Caco-2 (cell line): ENCODE data around the gene MLYCD. TPM values are rescaled to one million over a fixed set of nuclear protein-coding genes. Genes with fewer than 3 reads are reported as not detected.
"Not testable (repeated sequence)": the region's sequence is repeated elsewhere in the genome, so short reads cannot be mapped to it uniquely, and the experiment has no call there.

Experiments used
- BruUV-seq: library from RNA; stranded (reverse); fragments of 400-500 nt; replicated peaks from 2 replicates; lab custom pipeline; 2021; lab: Mats Ljungman, UMichigan
- CTCF ChIA-PET: fragments of 300-600 bp; sonication (Branson Sonifier 250); formaldehyde crosslinking; loops from one replicate; lab custom pipeline; 2022; ENCODE audit warnings: antibody characterized with exemption; lab: Charles Lee
- POLR2A ChIA-PET: fragments of 300-600 bp; sonication (Branson Sonifier 250); formaldehyde crosslinking; loops from one replicate; lab custom pipeline; 2022; ENCODE audit warnings: antibody characterized with exemption; lab: Charles Lee
- DNase-seq, 2 experiments: peaks; one replicate each; pipeline versions ENCODE4 v3.0.0 to v3.0.0-alpha.2; 2020 to 2022
- H3K27me3 ChIP-seq: replicated peaks from 2 replicates; pipeline ENCODE4 v1.6.0; 2011; ENCODE audit warnings: low read length; ENCODE audit not compliant: control insufficient read depth, insufficient read depth
- H3K36me3 ChIP-seq: 2 replicates; pipeline ENCODE4 v1.5.1; 2011; ENCODE audit warnings: low read length; ENCODE audit not compliant: control insufficient read depth, insufficient read depth
- H3K4me1 ChIP-seq: fragments of 250-450 bp; sonication (Bioruptor Pico); 2 replicates; pipeline ENCODE4 v1.5.1; 2020; ENCODE audit warnings: mild to moderate bottlenecking
- H3K4me3 ChIP-seq: 2 replicates; pipeline ENCODE4 v1.5.1; 2011; ENCODE audit warnings: low read depth, mild to moderate bottlenecking, control low read depth, low read length
- H3K9me3 ChIP-seq: fragments of 250-450 bp; sonication (Bioruptor Pico); 2 replicates; pipeline ENCODE4 v1.5.1; 2020; ENCODE audit warnings: mild to moderate bottlenecking, moderate library complexity
- H3K27ac Mint-ChIP-seq: one replicate; pipeline ENCODE4 v1.8.0; 2022; ENCODE audit warnings: mixed read lengths; ENCODE audit not compliant: unreplicated experiment
- H3K27me3 Mint-ChIP-seq: one replicate; pipeline ENCODE4 v1.8.0; 2022; ENCODE audit warnings: mixed read lengths; ENCODE audit not compliant: insufficient read depth, unreplicated experiment
- H3K36me3 Mint-ChIP-seq: one replicate; pipeline ENCODE4 v1.8.0; 2022; ENCODE audit warnings: mild to moderate bottlenecking, mixed read lengths; ENCODE audit not compliant: insufficient read depth, unreplicated experiment
- H3K4me1 Mint-ChIP-seq: one replicate; pipeline ENCODE4 v1.8.0; 2022; ENCODE audit warnings: low read depth, mixed read lengths; ENCODE audit not compliant: unreplicated experiment
- H3K4me3 Mint-ChIP-seq: one replicate; pipeline ENCODE4 v1.8.0; 2022; ENCODE audit warnings: mild to moderate bottlenecking, moderate library complexity, mixed read lengths; ENCODE audit not compliant: unreplicated experiment
- H3K9me3 Mint-ChIP-seq: one replicate; pipeline ENCODE4 v1.8.0; 2022; ENCODE audit warnings: mixed read lengths; ENCODE audit not compliant: unreplicated experiment
- intact Hi-C: fragments of 100-400 bp; cut with micrococcal nuclease; formaldehyde crosslinking; loops from one replicate; pipeline ENCODE4 v1.10.0; 2022; ENCODE audit not compliant: unreplicated experiment
- total RNA-seq: library from RNA; stranded (reverse); gene quantifications from 2 replicates; pipeline ENCODE4 v1.2.3, GENCODE V29; 2022
- TF ChIP-seq, protein P1 (sequence below), 2 experiments: fragments of 200-600 bp in 1 of 2; IDR thresholded peaks; 1 replicate in 1 of 2; 2 replicates in 1 of 2; pipeline versions ENCODE4 v1.5.1 to v1.8.0; 2011 to 2022; ENCODE audit warnings: antibody characterized with exemption in 1 of 2, control low read depth in 1 of 2, inconsistent platforms in 1 of 2, low read depth in 1 of 2, low read length in 1 of 2, mild to moderate bottlenecking in 1 of 2, moderate library complexity in 1 of 2; ENCODE audit not compliant: insufficient read depth in 1 of 2, severe bottlenecking in 1 of 2, unreplicated experiment in 1 of 2

The MLYCD gene
- total RNA-seq, 1 experiment from 2014 or later: 8.7 TPM

DNA sequence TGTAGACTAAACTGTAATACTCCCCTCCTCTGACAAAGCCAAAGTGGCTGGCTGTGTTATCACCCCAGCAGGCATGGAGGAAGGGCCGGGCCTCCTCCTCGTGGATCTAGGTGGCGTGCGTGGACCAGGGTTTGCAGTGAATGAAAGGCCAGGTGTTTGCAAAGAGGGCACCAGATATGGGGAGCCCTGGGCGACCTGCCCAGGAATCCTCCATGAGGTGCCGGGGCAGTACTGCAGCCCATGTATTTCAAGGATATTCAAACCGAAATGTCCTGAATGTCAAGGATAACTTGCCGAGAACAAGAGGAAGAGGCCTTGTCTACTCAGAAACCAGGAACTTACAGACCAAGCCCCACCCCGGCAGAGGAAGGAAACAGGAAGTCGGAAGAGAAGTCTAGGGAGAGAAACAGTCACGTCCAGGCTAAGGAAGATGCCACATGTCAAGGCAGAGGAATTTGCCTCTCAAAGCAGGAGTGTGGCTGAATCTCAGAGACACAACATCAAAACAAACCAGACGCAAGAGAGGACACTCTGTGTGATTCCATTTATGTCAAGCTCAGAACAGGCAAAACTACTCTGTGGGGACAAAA lies 40.4 kb downstream of the MLYCD start:
- Mint-ChIP-seq H3K9me3 (no peaks in the 10 kb centered on the region), H3K27me3 (no peaks in the 10 kb centered on the region), H3K4me3 (no peak overlapping the region), H3K27ac (no peak overlapping the region), H3K4me1 (peaks cover 13% of the 10 kb centered on the region), H3K36me3 (peaks cover 15% of the 10 kb centered on the region)
- Histone ChIP-seq H3K36me3 (no peaks in the 10 kb centered on the region), H3K4me1 (peaks cover 26% of the 10 kb centered on the region), H3K4me3 (no peak overlapping the region), H3K27me3 (no peaks in the 10 kb centered on the region), H3K9me3 (no peaks in the 10 kb centered on the region)
- ChIA-PET POLR2A (no interaction called here), CTCF (no interaction called here)
- TF ChIP-seq, protein P1, sequence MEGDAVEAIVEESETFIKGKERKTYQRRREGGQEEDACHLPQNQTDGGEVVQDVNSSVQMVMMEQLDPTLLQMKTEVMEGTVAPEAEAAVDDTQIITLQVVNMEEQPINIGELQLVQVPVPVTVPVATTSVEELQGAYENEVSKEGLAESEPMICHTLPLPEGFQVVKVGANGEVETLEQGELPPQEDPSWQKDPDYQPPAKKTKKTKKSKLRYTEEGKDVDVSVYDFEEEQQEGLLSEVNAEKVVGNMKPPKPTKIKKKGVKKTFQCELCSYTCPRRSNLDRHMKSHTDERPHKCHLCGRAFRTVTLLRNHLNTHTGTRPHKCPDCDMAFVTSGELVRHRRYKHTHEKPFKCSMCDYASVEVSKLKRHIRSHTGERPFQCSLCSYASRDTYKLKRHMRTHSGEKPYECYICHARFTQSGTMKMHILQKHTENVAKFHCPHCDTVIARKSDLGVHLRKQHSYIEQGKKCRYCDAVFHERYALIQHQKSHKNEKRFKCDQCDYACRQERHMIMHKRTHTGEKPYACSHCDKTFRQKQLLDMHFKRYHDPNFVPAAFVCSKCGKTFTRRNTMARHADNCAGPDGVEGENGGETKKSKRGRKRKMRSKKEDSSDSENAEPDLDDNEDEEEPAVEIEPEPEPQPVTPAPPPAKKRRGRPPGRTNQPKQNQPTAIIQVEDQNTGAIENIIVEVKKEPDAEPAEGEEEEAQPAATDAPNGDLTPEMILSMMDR (IDR thresholded peaks at IDR 0.05; ENCODE audit: insufficient read depth in 1 of 2, low read depth in 1 of 2, low read length in 1 of 2, severe bottlenecking in 1 of 2, unreplicated experiment in 1 of 2): no peak
- DNase-seq: no peak
- intact Hi-C loops: no loop called here
- BruUV-seq: no TSS peak

DNA sequence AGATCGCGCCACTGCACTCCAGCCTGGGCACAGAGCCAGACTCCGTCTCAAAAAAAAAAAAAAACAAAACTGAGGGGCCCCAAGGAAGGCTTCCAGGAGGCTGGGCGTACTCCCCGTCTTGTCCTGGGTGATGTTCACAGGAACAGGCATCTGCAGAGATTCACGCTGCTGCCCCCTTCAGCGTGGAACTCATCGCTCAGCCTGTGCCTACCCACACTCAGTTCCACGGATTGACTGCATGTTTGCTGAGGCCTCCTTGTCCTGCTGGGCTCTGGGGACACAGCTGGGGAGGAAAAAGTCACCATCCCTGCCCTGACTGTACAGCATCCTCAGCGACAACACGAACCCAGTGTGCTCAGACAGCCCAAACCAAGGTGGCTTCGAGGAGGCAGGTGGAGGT lies 41.2 kb downstream of the MLYCD start:
- Histone ChIP-seq H3K9me3 (no peaks in the 10 kb centered on the region), H3K4me1 (peaks cover 32% of the 10 kb centered on the region), H3K36me3 (no peaks in the 10 kb centered on the region), H3K27me3 (no peaks in the 10 kb centered on the region), H3K4me3 (no peak overlapping the region)
- H3K9me3 Mint-ChIP-seq: no peaks in the 10 kb centered on the region
- no peaks in the 10 kb centered on the region for H3K27me3 Mint-ChIP-seq
- no peak overlapping the region for H3K27ac Mint-ChIP-seq
- no peak for DNase-seq
- BruUV-seq: no TSS peak
- ChIA-PET POLR2A (no interaction called here), CTCF (no interaction called here)
- intact Hi-C loops: no loop called here
- peaks cover 10% of the 10 kb centered on the region for H3K36me3 Mint-ChIP-seq
- peaks cover 17% of the 10 kb centered on the region for H3K4me1 Mint-ChIP-seq
- no peak overlapping the region for H3K4me3 Mint-ChIP-seq
- TF ChIP-seq, protein P1 (IDR thresholded peaks at IDR 0.05; ENCODE audit: insufficient read depth in 1 of 2, low read depth in 1 of 2, low read length in 1 of 2, severe bottlenecking in 1 of 2, unreplicated experiment in 1 of 2): peak in 1 of 2 experiments; percentile 4

DNA sequence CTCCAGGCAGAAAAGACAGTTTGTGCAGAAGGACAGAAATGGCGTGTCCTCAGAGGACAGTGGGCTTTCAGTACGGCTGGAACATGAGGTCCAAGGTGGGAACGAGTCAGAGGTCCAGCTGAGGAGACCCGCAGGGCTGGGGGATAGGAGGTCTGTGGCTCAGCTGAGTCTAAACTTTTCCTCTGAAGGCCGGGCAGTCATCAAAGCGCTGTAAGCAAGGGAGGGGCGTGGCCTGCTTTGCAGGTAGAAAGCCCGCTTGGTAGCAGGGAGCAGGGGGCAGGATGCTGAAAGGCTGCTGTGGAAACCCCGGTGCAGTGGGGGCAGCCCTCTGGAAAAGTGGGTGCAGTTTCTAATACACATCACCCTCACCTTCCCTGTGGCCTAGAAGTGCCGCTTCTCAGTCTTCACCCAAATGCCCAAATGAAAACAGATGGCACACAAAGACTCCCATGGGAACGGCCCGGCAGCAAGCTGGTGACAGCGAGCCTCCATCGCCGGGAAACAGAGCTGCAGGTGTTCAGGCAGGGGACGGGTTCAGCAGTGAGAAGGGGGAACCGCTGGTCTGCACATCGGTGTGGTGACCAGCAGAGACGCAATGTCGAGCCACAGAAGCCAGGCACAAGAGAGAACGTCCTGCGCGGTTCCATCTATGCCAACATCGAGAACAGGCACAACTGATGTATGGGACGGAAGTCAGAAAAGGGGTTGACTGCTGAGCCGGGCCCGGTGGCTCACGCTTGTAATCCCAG lies 41.9 kb downstream of the MLYCD start:
- Mint-ChIP-seq H3K27me3 (no peaks in the 10 kb centered on the region), H3K36me3 (peaks cover 5% of the 10 kb centered on the region), H3K4me1 (peaks cover 21% of the 10 kb centered on the region), H3K27ac (no peak overlapping the region), H3K4me3 (no peak overlapping the region), H3K9me3 (no peaks in the 10 kb centered on the region)
- TF ChIP-seq, protein P1 (IDR thresholded peaks at IDR 0.05; ENCODE audit: insufficient read depth in 1 of 2, low read depth in 1 of 2, low read length in 1 of 2, severe bottlenecking in 1 of 2, unreplicated experiment in 1 of 2): no peak
- no peak overlapping the region for H3K4me3 ChIP-seq
- peaks cover 32% of the 10 kb centered on the region for H3K4me1 ChIP-seq
- BruUV-seq: no TSS peak
- no peaks in the 10 kb centered on the region for H3K27me3 ChIP-seq
- CTCF ChIA-PET: no interaction called here
- no peaks in the 10 kb centered on the region for H3K36me3 ChIP-seq
- intact Hi-C loops: no loop called here
- no peaks in the 10 kb centered on the region for H3K9me3 ChIP-seq
- DNase-seq: no peak
- POLR2A ChIA-PET: no interaction called here

DNA sequence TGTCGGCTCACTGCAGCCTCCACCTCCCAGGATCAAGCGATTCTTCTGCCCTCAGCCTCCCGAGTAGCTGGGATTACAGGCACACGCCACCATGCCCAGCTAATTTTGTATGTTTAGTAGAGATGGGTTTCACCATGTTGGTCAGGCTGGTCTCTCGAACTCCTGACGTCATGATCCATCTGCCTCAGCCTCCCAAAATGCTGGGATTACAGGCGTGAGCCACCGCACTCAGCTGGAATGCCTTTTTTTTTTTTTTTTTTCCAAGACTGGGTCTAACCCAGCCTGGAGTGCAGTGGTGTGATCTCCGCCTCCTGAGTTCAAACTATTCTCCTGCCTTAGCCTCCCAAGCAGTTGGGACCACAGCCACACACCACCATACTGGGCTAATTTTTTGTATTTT lies 42.6 kb downstream of the MLYCD start:
- DNase-seq, H3K9me3 ChIP-seq, H3K36me3 Mint-ChIP-seq, BruUV-seq, H3K4me3 Mint-ChIP-seq, H3K9me3 Mint-ChIP-seq, H3K4me3 ChIP-seq, intact Hi-C loops, POLR2A ChIA-PET, H3K27ac Mint-ChIP-seq, H3K27me3 ChIP-seq, H3K36me3 ChIP-seq, CTCF ChIA-PET, H3K27me3 Mint-ChIP-seq: not testable (repeated sequence)
- peaks cover 21% of the 10 kb centered on the region for H3K4me1 Mint-ChIP-seq
- peaks cover 32% of the 10 kb centered on the region for H3K4me1 ChIP-seq
